NCI-H526 treated with DMSO at 0.1 percent for 48 hours (cell line): Measurements from ENCODE around the gene EML4.
"Not testable (repeated sequence)": the region's sequence is repeated elsewhere in the genome, so short reads cannot be mapped to it uniquely, and the experiment has no call there.

Experiments used
- DNase-seq: peaks from one replicate; lab custom pipeline; 2025; lab: John Stamatoyannopoulos, UW

The EML4 gene

DNA sequence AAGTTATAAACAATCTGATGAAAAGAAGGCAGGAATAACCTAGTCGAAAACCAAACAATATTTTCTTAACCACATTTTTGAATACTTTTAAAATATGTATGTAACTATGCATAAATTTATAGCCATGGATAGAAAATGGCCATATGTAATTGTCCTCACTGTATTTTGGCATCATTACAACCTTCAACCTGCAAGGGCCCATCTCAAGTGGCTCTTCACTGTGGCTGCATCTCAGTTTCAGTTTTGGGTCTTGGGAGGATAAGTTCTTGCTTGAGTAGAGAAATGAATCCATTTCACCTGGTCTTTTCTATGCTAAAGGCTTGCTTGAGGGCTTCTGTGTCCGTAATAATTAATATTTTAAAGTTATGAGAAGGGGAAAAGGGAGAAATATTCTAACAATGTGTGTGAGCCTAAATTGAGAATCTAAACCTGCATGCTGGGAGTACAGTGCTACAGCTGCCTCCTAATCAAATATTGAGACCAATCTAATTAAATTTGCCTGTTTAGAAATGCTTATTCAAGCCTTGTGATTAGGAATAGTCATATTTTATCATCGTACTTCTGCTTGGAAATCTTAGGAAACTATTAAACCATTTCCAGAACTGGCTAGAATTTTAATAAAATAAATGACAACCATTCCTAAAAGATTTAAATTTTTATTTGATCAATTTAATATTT is 92.5 kb downstream of the EML4 start:
- no peak for DNase-seq

DNA sequence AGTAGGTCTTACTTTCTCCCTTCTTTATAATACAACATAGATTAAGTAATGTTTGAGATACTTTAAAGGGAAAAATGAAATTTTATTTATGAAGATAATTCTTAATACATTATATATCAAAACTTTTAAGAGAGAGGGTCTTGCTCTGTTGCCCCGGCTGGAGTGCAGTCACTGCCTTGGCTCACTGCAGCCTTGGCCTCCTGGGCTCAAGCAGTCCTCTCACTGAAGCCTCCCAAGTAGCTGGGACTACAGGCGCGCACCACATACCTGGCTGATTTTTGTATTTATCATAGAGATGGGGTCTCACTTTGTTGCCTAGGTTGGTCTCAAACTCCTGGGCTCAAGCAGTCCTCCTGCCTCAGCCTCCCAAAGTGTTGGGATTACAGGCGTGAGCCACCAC is 97.1 kb downstream of the EML4 start:
- DNase-seq: no peak

DNA sequence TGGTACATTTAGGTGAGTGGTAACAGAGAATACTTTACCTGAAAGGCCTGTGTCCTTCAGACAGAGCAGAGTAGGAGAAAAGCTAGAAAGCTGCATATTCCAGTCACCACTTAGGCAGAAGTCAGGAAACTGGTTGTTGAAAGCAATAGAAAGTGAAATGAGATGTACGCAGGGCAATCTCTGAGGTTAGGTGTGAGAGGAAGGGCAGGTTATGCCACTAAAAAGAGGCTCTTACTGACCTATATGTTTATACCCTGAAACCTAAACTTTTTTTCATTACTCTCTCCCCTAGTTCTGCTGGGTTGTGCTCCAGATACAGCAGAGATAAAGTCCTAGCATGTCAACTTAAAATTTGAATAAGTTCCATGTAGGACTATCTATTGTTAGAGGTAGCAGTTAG is 98.4 kb downstream of the EML4 start:
- no peak for DNase-seq

DNA sequence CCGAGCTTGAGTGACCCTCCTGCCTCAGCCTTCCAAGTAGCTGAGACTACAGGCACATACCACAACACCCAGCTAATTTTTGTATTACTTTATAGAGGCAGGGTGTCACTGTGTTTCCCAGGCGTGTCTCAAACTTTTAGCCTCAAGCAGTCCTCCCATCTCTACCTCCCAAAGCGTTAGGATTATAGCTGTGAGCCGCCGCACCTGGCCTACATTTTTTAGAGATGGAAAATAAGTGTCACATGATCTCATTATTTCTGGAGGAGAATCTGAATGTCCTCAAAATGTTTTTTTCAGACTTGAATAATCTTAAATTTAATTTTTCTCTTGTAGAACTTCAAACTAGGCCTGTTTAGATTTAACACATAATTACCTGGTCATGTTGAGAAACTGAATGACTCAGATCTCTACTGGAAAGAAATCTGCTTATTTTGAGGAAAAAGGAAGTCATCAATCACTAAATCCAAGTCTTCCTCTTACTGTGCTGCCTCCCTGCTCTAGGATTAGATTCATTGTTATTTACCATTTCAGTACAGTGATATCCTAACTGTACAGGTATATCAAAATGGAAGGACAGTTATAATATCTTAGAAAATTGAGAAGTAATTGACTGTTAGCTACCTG is 99.5 kb downstream of the EML4 start:
- DNase-seq: no peak

DNA sequence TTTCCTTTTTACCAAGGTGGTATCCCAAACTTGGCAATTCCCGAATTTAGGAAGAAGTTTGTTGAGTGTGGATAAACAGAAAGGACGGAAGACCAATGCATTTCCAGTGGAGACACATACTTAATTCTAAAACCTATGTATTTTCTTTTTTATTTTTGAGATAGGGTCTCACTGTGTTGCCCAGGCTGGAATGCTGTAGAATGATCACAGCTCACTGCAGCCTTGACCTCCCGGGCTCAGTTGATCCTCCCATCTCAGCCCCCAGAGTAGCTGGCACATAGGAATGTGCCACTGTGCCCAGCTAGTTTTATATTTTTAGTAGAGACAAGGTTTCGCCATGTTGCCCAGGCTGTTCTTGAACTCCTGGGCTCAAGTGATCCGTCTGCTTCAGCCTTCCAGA is 101.6 kb downstream of the EML4 start:
- DNase-seq: no peak

DNA sequence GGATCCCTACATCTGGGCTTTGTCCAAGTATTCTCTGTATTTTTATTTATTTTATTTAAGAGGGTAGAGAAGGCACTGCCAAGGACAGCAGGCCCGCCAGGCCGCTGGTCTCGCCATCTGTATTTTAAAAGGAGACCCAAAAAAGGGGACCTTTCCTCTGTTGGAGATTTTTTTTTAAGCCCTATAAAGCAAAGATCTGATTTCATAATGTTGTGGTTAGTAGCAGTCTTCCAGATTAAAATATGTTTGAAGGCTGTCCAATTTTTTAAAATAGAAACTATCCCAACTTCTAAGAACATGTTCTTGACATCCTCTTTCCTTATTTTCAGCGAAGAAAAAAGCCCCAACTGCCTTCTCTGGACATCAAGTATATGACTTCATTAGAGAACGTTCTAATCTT is 102.1 kb downstream of the EML4 start:
- not testable (repeated sequence) for DNase-seq

DNA sequence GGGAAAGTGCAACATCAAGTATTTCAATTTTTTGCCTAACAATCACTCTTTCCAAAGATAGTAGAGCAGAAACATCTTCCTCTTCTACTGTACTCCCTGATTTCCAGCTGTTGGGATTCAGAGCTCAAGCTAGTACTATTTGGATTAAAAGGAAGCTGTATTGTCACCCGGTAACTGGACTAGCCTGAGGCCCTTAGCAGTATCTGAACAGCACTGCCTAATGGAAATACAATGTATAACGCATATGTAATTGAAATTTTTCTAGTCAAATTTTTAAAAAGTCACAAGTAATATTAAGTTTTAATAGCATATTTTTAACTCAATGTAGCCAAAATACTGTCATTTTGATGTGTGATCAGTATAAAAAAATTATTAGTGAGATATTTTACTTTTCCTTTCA is 105.7 kb downstream of the EML4 start:
- no peak for DNase-seq

DNA sequence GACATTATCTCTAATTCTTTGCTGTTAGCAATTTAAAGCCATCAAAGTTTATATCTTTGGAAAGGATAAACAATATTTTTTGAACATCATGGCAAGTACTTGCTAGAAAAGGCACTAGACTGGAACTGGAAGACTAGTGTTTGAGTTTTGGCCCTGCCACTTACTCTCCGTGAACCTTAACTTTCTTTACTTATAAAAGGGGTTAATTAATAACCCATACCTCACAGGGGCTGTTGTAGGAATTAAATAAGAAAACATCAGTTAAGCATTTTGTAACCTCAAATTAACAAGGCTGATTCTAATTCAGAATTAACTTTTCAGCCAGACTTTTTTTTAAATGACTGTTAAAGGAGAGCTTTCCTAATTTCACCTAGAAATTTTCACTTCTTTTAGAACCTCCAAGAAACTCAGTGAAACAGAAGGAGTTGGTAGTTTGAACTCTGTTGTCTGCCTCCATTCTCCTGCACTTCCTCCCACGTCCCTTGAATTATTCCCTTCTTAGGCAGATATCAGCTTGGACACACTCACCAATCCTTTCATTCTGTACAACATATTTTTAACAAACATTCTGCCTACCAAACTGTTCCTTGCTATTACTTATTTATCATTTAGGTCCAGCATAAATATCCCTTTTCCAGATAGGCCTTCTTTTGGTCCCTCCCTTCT is 112.4 kb downstream of the EML4 start:
- DNase-seq: no peak

DNA sequence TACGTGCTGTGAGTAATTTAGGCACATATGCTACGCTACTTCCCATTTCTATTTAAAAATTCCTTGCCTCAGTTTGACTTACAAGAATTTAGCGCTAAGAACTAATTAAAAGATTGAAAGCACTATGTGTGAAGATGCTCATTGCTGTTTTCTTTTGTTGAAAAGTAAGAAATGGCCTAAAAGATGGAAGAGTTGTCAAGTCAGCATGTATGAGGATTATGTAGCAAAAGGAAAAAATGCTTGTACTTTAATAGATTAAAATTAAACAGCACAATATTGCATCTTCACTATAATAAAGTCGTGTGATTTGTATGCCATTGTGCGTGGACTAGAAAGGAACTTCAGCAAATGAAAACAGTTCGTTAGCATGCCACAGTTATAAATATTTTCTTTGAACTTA is 114.9 kb downstream of the EML4 start:
- DNase-seq: no peak

DNA sequence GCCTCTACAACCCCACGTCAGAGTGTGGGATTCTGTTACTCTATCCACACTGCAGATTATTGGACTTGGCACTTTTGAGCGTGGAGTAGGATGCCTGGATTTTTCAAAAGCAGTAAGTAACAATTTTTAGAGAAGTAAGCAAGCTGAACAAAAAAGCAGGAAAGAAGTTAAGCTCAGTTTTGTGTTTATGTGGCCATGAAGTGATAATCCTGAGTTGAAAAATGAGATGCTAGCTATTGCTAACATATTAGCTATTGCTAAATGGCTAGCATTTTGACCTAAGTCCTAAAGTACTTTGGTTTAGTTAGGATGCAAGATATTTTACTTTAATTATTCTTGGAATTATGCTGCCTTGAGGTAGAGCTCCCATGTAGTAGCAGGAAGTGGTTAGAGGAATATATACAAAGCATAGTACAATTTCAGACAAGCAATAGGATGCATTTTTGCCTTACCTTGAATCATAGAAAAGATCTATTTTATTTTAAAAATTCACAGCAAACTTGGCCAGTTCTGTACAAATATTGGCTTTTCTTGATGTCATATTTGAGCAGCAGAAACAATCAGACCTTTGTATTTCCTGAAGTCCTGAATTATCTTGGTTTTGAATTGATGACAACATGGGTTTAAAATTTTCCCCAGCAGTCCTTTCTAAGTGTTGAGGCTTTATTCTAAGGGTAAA is 117.3 kb downstream of the EML4 start:
- no peak for DNase-seq

DNA sequence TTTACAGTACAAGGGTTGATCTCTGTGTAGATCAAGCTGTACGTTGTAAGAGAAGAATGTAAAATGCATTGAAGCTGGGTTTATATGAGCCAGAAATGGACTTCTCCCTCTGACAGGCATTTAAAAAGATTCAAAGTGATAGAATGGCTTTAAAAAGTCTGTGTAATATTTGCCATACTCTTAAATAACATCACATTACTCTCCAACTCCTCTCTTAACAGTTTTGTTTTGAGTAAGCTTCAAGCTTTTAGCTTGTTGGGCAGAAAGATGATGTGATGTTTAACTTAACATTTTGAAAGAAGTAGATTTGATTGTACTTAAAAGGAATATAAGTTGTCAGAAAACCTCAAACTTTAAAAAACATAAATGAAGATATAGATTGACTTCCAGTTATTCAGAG is 119.7 kb downstream of the EML4 start:
- no peak for DNase-seq

DNA sequence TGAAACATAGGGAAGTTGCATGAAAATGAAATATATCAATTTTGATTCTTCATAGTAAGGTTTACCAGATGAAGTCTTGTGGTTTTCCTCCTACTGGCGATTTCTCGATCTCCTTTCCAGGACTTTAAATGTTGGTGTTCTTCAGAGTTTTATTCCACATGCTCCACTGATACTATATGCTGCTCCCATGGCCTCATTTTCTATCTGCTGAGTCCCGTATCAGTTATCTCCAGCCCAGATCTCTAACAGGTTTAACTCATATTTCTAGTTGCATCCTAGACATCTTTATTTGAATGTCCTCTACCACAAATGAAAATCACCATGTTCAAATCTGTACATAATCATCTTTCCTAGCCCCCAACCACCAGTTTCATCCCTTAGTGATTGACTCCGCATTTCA is 120.1 kb downstream of the EML4 start:
- no peak for DNase-seq

DNA sequence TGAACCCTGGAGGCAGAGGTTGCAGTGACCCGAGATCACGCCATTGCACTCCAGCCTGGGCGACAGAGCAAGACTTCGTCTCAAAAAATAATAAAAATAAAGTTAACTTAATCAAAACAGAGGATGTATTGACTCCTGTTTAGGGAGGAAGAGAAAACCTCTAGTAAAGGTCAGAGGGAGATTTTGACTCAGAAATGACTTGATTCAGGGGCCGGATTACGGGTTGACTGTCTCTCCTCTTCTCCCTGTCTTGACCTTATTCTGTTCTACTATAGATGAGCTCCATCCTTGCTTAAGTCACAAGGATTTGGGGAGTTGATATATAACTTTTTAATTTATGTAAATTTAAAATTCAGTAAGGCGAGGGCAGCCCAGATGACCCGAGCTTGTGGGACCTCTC is 120.9 kb downstream of the EML4 start:
- DNase-seq: no peak

DNA sequence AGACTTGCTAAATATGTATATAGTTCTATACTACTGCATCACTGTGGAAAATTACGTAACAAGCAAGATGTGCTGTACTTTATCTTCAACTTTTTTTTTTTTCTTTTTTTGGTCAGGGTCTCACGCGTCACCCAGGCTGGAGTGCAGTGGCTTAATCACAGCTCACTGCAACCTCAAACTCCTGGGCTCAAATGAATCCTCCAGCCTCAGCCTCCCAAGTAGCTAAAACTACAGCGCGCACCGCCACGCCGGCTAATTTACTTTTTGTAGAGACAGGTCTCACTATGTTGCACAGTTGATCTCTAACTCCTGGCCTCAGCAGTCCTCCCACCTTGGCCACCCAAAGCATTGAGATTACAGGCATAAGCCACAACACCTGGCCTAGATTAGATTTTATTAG is 123.9 kb downstream of the EML4 start:
- DNase-seq: no peak

DNA sequence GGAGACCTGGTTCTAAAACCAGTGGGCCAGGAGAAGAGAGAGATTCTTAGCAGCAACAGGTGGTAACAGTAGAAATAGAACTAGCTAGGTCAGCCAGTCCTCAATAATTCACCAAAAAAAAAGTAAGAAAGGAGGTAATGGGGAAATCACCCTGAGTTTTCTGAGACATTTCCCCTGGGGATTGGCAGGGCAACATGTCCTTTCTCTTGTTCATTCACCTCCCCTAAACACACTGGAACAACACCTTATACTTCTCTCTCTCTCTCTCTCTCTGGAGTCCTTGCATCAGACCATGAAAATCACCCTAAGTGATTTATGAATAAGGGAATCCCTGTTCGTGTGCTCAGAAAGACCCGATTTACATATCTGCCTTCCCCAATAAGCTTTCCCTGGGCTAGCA is 127.1 kb downstream of the EML4 start:
- no peak for DNase-seq

DNA sequence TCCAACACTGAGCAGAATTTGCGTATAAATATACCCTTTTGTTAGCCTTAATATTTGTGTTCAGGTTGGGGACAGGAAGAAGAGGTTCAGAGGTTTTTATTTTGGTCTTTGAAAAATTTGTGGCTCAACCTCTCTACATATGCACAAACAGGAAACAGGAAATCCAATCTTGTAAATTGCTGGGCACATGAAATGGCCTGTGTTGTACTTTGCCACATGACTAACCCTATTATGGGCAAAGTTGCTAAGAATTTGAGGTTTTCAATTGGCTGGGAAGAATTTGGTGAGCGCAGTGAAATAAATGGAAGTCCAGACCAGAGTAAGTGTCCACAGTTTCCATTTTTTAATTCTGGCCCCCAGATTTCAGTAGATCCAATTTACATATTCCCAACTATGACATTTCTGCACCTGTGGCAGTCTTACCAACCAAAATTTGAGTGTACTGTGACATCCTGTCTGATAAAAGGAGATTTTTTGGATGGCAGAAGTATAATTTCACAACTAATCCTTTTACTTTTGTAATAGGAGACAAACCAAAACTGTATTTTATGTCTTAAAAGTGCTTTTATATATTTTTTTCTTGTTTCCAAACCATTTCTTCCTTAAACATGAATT is 128.3 kb downstream of the EML4 start:
- DNase-seq: no peak

DNA sequence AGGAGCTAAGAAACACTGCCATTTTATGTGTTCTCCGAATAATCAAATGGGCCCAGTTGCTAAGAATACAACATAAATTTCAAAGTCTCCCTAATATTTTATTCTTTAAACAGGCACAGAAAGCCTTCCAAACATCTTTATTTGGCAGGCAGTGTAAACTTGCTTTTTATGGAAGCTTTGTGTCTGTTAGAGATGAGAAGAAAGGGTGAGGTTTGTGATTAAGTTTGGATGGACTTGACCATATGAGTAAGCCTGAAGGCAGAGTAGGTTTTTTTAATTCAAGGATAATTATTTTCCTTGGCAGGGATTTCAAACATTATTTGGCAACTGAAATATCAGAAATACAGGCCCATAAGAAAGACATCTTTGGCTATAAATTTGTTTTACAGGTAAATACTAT is 129.0 kb downstream of the EML4 start:
- no peak for DNase-seq

DNA sequence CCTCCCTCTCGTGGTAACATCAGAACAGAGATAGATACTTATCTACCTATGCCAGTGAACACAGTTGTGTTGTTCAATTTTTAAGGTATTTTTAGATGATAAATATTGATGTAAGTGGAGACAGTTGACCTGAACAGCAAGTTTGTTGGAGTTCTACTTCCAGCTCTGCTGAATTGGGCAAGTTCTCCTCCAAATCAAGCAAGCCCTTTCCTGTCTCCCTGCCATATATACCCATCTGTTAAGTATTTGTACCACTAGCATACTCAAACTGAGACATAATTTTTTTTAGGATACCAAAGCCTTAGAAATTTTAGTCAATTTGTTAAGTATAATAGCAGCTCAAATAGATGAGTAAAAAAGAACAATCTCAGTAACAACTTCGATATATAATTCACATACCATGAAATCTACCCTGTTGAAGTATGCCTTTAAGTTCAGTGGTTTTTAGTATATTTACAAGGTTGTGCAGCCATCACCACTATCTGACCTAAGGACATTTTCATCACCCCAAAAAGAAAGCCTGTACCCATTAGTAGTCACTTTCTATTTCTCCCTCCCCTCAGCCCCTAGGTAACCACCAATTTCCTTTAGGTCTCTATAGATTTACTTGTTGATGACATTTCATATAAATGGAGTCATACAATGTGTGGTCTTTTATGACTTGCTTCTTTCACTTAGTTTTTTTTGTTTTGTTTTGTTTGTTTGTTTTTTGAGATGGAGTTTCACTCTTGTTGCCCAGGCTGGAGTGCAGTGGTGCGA is 130.0 kb downstream of the EML4 start:
- no peak for DNase-seq

DNA sequence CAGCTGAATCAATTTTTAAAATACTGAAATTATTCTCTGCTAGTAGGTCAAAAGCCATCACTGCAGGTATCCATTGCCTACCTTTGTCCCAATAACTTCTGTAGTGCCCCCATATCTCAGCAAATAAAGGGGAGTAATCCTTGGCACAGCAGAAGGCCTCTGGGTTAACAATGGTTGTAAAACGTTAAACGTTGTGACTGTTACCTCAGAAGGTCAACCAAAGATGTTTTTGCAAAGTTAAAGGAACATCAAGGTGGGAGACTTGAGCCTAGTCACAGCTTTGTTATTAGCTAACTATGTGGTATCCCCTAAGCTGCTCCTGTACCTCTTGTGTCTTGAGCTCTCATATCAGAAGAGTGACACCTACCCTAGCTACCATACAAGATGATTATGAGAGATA is 131.4 kb downstream of the EML4 start:
- no peak for DNase-seq

DNA sequence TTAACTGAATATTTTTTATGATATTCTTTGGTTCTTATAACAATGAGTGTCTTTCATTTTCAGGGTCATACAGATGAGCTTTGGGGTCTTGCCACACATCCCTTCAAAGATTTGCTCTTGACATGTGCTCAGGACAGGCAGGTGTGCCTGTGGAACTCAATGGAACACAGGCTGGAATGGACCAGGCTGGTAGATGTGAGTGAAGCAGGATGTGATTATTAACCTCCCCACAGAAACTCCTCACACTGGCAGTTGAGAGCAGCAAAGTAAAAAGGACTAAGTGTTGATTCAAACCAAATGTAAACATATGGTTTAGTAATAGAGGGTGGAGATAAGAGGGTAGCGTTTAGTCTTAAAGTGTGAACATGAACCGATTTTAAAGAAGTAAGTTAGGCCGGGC is 134.1 kb downstream of the EML4 start:
- DNase-seq: no peak

DNA sequence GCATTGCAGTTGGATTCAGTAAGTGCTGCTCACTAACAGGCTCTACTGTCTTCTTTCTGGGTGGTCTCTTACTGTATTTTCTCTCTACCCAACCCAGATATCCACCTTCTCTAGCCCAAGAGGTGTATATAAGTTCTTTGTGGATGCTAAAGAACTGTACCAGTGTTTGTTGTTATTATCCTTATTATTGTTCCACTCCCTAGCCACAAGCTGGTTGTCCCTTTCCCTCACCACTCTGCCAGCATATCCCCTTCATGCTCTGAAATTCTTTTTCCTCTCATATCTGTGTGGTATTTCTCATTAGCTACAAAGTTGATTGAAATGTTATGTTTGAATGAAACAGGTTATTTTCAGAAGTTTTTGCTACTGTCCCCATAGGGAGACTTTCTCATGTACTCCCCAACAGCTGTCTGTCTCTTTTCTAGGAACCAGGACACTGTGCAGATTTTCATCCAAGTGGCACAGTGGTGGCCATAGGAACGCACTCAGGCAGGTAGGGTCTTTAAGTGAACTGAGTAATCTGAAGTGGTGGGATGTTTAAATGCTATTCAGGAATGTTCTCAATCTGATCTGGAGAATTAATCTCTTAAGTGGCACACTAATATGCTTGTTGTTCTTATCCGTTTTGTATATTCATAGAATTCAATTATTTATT is 135.0 kb downstream of the EML4 start:
- DNase-seq: no peak
